Right lung (tissue), 5 donors: ENCODE data around the gene ACSL1. TPM values are rescaled to one million over a fixed set of nuclear protein-coding genes. Genes with fewer than 3 reads are reported as not detected.
"Not testable (repeated sequence)": the region's sequence is repeated elsewhere in the genome, so short reads cannot be mapped to it uniquely, and the experiment has no call there.

ENCODE experiments used
- DNase-seq, 2 donors: peaks; one replicate each; pipeline ENCODE4 v3.0.0-alpha.2; 2013
- polyA plus RNA-seq, 5 donors: library from polyadenylated mRNA; unstranded; fragments of 120-200 nt; gene quantifications; one replicate each; pipeline versions ENCODE4 v1.2.1 to v1.2.3, GENCODE V29; 2013; ENCODE audit warnings: inconsistent platforms in 1 of 5, low replicate concordance in 1 of 5; ENCODE audit not compliant: insufficient read length in 5 of 5, insufficient read depth in 1 of 5

Gene ACSL1
- polyA plus RNA-seq, 5 donors, result 15.5 to 34.1 (median 21.6) TPM

DNA sequence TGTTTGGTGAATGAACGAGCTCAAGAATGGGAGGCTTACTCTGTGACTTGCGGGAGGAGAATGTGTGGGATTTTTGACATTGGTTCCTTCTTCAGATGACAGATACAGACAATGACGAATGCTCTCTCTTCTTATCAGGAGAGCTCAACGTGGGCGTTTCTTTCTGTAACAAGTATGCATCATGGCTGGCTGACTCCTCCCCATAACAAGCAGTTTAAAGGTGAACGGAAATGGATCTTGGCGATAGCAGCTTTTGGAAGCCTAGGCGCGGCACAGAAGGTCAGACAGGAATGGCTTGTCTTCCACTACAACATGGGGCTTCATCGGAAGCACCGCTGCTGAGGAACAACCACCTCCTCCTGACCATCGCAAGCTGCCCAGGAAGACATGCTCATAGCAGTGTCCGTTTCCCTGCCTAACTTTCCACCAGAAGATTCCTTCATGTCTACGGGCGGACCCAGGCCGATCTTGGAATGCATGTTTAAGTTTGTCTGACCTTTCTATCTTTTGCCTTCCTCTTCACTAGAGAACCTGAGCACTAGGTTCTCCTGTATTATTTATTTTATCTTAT is 18.3 kb upstream of the ACSL1 start:
- no peak for DNase-seq

DNA sequence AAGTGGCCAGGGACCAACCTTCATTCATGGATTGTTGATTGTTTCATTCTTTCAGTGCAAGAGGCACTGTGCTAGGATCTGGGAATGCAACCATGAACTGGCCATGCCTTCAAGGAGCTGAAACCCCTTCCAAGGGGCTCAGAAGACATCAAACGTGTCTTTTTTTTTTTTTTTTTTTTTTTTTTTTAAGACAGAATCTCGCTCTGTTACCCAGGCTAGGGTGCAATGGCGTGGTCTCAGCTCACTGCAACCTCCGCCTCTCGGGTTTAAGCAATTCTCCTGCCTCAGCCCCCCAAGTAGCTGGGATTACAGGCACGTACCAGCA is 13.3 kb upstream of the ACSL1 start:
- DNase-seq, result not testable (repeated sequence)

DNA sequence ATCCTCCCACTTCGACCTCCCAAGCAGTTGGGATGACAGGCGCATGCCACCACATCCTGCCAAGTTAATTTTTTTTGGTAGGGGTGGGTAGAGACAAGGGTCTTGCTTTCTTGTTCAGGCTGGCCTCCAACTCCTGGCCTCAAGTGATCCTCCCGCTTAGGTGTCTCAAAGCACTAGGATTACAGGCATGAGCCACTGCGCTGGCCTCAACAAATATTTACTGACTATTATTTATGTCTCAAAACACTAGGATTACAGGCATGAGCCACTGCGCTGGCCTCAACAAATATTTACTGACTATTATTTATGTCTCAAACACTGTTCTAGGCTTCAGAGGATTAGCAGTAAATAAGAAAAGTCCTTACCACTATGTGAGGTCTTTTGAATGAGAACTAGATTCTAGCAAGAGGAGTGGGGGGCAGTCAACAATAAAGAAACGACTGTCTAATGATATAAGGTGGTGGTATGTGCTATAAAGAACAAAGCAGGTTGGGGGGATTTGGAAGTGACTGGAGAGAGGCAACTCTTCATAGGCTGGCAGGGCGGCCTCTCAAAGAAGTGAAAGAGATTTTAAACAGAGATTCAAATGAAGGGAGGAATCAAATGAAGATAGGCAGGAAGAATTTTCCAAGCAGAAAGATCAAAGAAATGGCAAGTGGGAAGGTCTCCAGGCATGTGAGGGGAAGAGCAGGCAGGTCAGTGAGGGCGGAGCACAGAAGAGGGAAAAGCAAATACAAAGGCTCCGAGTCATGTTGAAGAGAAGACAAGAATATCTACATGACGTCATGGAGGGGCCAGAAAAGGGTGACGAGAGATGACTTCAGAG is 12.7 kb upstream of the ACSL1 start:
- DNase-seq, result no peak

- DNase-seq, result no peak
Observed at GRCh38 chr4:184836613-184837012, 10.8 kb upstream of the ACSL1 start.

- no peak for DNase-seq
Observed at GRCh38 chr4:184833046-184833838, 7.5 kb upstream of the ACSL1 start.

DNA sequence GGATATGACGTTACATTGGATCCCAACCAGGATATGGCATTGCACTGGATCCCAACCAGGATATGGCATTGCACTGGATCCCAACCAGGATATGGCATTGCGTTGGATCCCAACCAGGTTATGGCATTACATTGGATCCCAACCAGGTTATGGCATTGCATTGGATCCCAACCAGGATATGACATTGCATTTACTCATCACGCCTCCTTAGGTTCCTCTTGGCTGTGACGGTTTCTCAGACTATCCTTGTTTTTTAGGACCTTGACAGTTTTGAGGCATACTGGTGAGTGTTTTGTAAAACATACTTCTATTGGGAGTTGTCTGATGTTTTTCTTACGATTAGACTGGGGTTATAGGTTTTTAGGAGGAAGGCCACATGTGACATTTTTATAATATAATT is 5.4 kb upstream of the ACSL1 start:
- no peak for DNase-seq

GRCh38 chr4:184826691-184827270 is 1.0 kb upstream of the ACSL1 start:
- no peak for DNase-seq

- no peak for DNase-seq
Observed at GRCh38 chr4:184825141-184825895, 450 bp downstream of the ACSL1 start.

GRCh38 chr4:184824776-184825084 is 1.0 kb downstream of the ACSL1 start:
- DNase-seq, result no peak

DNA sequence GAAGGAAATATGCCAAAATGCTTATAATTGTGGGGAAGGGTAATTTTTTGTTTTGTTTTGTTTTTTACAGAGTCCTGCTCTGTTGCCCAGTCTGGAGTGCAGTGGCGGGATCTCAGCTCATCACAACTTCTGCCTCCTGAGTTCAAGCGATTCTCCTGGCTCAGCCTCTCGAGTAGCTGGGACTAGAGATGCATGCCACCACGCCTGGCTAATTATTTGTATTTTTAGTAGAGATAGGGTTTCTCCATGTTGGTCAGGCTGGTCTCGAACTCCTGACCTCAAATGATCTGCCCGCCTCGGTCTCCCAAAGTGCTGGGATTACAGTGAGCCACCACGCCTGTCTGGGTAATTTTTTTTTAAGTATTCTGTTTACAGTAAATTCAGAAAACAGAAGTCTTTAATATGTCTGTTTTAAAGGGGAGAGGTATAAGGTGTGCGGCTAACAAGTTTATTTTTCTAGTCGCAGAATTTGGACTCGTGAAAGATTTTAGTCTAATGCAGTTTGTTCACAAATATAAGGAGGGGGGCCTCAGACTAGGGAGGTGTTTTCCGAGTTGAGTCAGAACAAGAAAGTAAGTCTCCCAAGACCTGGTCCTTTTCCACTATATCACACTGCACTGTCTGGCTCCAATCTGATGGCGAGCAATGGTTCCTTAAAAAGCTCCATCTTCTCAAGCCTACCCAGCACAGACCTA is 1.5 kb downstream of the ACSL1 start:
- DNase-seq, result no peak

- DNase-seq, result no peak
Observed at GRCh38 chr4:184823014-184823413, 2.8 kb downstream of the ACSL1 start.

GRCh38 chr4:184822356-184822755 is 3.4 kb downstream of the ACSL1 start:
- DNase-seq, result no peak

DNA sequence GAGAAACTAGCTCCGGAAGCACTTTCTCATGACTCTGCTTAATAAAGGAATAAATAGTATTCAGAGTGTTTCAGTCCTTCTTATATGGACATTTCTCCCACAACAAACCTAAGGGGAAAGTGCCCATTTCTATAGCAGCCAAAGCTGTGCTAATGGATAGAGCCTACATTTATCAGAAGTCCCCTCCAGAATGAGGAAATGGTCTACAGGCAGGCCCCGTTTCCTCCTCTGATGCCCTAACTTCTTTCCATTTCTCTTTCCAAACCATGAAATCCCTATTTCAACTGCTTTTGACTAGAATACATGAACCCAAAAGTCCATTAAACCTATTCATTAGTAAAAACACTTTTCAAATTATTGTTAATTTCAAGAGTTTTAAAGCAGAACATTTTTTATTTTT is 4.5 kb downstream of the ACSL1 start:
- no peak for DNase-seq

DNA sequence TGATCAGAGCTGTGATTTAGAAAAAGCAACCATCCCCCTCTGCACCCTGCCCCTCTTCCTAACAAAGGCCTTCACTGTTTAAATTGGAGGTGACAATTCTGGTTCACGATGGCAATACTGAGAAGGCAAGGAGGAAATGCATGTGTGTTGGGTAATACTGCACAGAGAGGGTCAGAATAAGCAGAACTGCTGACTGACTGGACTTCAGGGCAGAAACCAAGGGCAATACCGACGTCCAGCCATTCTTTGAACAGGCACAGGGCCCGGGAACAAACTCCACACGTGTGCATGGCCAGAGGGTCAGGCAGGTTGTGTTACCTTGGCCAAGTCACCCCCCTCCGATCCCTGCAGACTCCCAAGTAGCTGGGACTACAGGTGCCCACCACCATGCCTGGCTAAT is 6.0 kb downstream of the ACSL1 start:
- no peak for DNase-seq

- DNase-seq, result no peak
Observed at GRCh38 chr4:184818216-184818564, 7.6 kb downstream of the ACSL1 start.

GRCh38 chr4:184817494-184818215 is 8.1 kb downstream of the ACSL1 start:
- DNase-seq, result no peak

GRCh38 chr4:184816962-184817361 is 8.8 kb downstream of the ACSL1 start:
- no peak for DNase-seq

DNA sequence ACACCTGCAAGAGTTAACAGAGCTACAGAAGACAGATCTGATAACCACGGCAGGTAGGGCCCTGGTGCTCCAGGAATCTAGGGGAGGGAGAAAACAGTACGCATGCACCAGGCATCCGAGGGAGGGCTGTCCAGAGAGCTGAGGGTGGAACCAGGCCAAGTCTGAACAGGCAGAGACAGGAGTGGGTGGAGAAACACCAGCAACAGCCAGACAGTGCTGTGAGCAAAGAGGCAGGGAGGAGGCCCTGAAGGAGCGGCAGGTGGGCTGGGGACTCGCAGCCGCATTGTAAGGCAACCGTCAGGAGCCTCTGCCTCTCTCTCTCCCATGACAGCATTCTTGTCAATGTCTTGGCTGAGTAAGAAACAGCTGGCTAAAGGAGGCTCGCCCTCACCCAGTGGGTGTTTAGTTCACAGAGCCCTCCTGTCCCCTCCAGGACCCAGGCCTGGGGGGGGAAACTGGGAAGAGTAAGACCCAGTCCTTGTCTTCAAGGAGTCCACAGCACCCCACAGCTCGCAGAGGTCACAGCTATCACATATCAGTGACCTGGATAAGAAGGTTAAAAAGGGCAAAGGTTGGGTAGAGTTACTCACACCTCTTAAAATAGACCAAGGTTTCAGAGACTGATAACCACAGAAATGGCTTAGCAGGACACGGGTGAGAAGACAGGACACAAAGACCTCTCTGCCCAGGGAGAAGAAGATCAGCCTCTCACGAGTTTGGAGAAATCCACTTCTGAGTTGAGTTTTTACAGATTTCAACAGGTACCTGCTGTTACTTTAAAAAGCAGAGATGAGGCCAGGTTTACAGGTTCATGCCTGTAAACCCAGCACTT is 10.5 kb downstream of the ACSL1 start:
- no peak for DNase-seq

DNA sequence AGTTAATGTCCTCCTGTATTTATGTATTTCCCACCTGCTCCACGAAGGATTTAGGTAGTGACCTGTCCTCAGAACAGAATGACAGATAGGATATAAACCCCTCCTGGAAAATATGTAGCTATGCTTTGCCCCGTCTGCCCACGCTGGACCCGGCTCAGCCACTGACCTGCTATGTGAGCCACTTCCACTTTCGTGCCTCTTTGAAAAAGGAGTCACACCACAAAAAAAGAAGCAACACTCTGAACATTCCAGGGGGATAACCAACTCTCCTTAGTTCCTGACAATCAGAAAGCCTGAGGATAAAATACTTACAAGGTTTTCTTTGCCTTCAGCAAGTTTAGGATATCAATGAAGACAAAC is 11.1 kb downstream of the ACSL1 start:
- no peak for DNase-seq

- DNase-seq, result no peak
Observed at GRCh38 chr4:184812651-184813181, 13.1 kb downstream of the ACSL1 start.
